Ramos (cell line): Measurements from ENCODE around the gene HOXD9.

Experiments
- in situ Hi-C: fragments of 300-500 bp; cut with MboI; formaldehyde crosslinking; loops from one replicate; pipeline ENCODE4 v1.14.3; 2022; ENCODE audit warnings: low sequenced_read_pairs; ENCODE audit not compliant: unreplicated experiment

The HOXD9 gene

DNA sequence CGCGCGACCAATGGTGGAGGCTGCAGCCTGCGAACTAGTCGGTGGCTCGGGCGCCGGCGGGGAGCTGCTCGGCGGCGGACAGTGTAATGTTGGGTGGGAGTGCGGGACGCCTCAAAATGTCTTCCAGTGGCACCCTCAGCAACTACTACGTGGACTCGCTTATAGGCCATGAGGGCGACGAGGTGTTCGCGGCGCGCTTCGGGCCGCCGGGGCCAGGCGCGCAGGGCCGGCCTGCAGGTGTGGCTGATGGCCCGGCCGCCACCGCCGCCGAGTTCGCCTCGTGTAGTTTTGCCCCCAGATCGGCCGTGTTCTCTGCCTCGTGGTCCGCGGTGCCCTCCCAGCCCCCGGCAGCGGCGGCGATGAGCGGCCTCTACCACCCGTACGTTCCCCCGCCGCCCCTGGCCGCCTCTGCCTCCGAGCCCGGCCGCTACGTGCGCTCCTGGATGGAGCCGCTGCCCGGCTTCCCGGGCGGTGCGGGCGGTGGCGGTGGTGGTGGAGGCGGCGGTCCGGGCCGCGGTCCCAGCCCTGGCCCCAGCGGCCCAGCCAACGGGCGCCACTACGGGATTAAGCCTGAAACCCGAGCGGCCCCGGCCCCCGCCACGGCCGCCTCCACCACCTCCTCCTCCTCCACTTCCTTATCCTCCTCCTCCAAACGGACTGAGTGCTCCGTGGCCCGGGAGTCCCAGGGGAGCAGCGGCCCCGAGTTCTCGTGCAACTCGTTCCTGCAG, at the start of gene HOXD9:
Gene HOXD9 (plus strand): TSS at position 37 of the 728 bp plus-strand sequence. CDS start 50 bp downstream, at position 87.
- in situ Hi-C loops = loop anchor here (10.0 to 25.0 kb wide), 3 partner anchors 422 to 761 kb away; no protein-coding TSS in a partner anchor

DNA sequence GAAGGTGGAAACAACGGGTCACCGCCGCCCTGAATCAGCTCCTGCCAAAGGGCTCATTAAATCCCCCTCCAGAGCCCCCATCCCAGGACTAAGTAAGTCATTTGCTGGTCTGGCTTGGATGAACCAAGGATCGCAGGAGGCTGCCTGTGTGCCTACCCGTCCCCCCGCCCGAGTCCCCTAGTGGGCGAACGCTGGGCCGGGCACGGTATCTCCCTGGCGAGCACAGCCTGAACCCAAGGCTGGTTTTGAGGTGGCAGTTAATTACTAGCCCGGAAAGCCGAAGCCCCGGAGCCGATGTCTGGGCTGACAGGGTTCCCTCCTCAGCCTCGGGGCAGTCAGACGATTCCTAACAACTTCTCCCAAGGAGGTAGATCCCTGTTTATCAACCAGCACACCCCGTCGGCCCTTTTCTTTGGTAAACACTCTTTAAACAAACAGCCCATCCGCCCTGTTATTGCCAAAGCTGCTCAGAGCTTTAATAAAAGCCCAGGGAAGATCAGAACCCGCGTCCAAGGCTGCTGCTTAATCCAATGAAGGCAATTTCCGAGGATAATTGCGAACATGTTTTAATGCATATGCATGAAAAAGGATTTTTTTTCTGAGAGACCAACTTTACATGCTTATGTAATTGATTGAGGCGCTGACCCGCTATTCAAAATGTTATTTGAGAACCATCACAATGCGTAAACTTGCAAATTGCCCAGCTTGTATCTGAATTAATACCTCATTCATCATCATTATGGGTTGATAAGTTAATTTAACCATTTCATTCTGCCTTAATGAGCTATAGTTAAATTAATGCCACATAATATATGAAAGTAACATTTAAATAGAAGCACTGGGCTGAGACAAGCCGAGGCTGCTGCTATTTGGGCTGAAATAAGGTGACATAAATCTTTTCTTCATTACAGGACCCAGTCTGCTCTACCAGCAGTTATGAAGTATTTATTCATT, 49.3 kb upstream of the HOXD9 start:
- in situ Hi-C loops = no loop called here

DNA sequence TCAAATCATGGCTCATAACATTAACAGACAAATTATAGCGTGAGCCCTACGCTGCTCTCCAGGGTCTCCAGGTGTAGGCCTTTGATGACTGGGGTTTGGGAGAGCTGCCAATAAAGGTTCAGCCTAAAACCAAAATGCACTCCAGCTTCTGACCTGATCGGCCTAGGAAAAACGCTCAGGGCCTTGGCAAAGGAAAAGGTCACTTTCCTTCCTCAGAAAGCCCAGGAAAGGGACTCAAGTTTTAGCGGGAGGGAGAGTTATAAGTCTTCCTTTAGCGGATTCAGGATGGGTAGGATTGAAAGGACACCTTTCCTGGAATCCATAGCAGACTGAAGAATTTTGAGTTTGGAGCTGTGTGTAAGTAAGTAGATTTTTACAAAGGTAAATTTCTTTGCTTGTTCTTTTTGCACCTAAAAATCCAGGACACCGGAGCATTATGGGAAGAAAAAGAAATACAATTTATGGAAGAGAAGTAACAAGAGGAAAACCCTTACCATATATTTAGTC, 47.5 kb upstream of the HOXD9 start:
- in situ Hi-C loops = no loop called here

DNA sequence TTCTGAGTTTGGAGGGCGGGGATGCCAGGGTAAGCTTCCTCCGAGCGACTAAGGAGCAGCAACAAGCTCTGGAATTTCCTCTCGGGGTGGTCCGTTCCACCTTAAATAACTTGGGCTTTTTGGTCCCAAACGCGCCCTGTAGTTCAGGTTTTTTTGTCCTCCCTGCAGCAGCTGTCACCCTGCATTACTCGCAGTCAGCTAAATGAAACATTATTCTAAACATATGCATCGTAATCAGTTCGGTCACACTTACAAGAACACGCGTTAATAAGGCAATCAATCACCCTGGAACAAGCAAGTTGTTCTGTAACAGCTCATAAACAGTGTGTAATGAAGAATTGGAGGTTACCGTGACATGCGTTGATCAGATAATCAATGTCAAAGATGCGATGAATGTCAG, 47.0 kb upstream of the HOXD9 start:
- in situ Hi-C loops = no loop called here

DNA sequence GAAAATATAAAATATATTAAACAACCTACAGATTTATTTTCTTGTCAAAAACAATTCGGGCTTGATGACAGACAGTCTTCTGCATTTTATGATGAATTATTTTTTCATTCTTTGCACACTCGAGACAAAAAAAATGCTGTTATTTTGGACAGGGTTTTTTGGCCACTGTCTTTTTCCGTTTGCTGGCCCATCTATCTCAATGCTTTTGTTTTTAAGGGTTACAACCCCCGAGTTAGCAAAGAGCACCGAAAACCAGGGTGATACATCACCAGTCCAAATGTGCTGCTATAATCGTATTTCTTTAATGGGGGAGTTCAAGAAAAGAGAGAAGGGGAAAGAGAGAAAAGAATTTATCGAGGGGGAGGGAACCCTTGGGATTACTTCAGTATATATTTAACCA, 46.5 kb upstream of the HOXD9 start:
- in situ Hi-C loops = no loop called here

DNA sequence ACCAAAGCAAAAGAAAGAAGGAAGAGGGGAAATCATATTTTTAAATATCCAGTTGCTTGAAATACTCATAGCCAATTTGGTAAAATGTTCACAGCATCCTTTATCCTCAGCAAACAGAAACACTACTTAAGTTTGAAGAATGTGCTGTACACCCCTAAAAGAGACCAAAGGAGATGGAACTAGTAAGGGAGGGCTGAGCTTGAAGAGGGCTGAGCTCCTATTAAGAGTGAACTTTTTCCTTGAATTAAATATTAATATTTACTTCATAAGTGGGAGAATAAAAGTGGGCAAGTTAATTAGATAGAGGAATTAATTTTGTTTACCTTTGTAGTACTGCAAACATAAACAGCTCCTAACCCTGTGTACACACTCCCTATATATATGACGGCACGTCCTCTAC, 45.7 kb upstream of the HOXD9 start:
- in situ Hi-C loops = no loop called here

DNA sequence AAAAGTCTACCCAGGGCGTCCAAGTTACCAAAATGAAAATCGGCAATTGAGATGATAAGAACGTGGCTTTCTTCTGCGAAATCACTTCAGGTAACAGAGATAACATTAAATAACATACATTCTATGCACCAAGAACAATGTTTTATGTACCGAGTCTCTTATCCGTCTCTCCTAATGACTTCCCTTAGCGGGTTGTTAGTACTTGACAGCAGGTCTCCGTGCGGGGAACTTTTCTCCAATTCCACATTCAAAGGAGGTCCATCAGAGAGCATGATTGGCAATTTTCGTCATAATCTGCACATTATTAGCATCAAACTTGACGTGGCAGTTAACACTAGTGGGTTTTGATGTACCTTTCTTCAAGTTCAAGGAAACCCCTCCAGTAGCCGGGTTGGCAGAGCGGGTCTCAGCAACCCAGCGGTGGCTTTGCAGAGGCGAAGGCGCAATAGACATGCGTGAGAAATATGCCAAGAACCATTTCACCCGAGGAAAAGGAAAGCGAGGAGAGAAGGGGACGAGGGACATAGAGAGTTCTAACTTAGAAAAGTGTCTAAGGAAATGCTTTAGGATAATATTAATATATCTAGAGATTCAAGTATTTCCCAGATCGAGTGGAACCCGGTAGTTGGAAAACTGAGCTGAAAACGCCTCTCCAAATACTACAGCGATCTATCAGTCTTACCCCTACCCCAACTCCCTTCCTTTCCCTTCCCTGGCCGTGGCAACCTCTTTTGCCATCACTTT, 43.8 kb upstream of the HOXD9 start:
- in situ Hi-C loops = no loop called here

DNA sequence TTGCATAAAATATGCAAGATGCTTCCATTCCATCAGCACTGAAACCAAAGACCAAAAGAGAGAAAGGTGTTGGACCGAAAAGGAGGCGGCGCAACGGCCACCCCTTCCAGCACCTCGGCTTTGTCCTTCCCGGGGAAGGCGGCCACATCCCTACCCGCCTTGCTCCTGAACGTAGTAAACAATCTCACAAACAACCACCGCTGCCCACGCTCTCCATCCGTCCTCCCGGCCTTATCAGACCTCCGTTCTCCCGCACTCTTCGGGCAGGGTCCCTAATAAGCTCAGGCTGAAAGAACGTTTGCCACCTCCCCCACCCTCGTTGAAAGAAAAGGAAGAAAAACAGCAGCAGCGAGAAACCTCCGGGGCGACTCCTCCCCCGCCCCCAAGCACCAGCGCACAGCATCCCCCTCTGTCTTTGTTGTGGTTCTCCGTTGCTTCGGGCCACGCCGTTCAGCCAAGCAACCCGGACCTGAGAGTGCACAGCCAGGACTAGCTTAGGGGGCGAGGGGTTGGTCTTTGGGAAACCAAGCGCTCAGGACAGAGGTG, 43.2 kb upstream of the HOXD9 start:
- in situ Hi-C loops = no loop called here

DNA sequence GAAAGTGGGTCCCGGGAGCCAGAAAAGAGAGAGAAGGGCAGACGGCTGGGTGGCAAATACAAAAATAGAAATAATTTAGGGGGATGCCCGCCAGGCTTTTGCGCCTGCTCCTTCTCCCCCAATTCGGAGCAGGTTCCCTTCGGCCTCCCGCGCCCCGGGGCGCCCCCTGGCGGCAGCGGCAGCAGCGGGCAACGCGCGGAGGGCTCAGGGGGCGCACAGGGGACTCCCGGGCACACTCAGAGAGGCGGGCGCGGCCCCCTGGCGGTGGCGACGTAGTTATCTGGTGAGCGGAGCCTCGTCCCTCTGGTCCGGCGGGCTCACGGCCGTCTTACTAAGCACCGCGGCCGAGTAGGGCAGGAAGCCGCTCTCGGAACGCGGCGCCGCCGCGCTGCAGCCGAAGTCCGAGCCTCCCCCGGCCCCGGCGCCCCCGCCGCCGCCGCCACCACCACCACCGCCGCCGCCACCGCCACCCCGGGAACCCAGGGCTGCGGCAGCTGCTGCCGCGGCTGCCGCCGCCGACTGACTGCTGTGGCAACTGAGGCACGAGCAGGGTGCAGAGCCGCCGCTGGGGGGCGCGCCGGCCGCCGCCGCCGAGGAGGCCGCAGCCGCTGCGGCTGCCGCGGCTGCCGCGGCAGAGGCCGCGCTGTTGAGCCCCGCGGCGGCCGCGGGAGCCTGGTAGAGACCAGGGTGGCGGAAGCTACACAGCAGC, 42.5 kb upstream of the HOXD9 start:
- in situ Hi-C loops = no loop called here

DNA sequence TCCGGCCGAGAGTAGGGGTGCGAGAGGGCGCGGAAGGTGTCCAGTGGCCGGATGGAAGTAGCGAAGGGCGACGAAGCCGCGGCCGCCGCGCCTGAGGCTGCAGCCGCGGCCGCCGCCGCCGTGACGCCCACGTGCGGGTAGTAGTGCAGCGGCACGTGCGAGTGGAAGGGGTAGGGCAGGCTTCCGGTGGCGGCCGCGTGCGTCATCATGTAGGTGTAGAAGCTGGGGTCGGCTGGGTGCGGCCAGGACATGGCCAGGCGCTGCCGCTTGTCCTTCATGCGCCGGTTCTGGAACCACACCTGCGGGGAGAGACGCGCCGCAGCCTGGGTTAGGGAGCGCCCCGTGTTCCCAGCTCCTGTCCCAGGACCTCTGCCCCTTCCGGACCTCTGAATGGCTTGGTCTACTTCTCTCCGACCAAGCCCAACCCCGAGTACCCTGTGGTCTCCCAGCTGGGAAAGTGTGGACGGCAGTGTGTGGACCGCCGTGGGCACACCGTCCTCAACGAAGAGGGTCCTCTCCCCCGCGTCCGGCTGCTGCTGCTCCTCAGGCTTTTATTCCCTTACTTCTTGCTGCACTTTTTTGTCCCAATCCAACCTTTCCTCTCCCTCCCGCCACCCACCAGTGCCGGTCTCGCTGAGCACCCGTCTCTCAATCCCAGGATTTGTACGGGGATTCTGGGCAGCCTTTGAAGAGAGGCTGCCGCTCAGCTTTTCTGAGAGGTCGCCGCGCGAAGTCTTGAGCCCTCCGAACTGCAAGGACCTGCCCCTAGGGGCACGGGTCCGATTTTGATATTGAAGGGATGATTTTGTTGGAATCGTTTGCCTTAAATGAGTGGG, 41.8 kb upstream of the HOXD9 start:
- in situ Hi-C loops = no loop called here

DNA sequence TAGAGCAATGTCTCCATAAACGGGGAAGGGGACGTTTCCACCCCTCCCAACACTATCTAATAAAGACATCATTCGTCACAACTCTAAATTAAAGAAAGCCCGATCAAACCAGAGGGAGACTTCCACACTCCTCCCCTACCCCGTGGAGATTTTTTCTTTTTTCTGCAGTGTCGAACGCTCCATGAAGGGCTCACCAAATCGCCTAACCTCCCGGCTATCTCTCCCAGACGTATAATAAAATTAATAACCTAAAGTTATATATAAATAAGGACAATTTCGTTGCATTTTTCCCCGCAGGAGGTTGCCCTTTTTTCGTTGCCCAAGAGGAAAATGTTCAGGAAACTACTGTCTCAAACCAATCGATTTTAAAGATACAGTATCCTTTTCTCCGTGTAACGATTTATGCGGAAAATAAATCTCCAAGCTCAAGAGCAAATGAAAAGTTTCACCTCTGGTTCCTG, 41.1 kb upstream of the HOXD9 start:
- in situ Hi-C loops = no loop called here

DNA sequence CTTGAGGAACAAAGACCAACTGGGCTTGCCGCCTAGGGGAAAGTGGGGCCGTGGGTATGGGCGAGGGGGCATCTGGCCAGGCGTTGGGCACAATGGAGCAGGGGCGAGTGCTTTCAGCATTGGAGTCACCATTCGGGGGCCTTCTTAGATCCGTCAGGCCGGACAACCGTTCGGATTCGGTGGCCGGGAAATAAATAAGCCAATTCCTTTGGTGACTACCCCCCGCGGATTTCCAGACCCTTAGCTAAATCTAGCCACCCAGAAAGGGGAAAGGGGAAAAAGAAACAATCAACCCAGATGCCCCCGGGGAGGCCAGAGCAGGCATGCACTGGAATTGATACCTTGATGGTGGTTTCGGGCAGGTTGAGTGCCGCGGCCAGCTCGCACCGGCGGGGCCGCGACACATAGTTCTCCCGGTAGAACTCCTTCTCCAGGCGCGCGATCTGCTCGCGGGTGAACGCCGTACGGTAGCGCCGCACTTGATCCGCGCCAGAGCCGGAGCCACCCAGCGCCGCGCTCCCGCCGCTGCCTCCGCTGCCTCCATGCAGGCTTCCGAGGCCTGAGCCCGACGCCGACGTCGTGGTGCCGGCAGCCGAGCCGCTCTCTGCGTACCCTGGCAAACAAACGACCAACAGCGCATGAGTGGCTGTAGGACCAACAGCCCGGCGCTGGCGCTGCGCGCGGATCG, 40.5 kb upstream of the HOXD9 start:
- in situ Hi-C loops = no loop called here

DNA sequence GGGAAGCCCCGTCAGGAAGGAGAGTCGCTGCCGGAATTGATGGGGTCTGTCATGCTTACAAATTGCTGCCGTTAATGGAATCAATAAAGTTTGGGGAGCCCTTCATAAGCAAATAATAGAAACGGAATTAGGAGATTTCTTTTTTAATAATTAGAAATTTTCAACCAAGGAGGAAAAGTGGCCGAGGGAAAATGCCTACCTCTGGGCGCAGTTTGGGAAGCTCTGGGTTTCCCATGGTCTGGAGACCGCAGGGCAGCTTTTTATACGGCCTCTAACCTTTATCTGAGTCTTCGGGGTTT, 40.0 kb upstream of the HOXD9 start:
- in situ Hi-C loops = no loop called here

DNA sequence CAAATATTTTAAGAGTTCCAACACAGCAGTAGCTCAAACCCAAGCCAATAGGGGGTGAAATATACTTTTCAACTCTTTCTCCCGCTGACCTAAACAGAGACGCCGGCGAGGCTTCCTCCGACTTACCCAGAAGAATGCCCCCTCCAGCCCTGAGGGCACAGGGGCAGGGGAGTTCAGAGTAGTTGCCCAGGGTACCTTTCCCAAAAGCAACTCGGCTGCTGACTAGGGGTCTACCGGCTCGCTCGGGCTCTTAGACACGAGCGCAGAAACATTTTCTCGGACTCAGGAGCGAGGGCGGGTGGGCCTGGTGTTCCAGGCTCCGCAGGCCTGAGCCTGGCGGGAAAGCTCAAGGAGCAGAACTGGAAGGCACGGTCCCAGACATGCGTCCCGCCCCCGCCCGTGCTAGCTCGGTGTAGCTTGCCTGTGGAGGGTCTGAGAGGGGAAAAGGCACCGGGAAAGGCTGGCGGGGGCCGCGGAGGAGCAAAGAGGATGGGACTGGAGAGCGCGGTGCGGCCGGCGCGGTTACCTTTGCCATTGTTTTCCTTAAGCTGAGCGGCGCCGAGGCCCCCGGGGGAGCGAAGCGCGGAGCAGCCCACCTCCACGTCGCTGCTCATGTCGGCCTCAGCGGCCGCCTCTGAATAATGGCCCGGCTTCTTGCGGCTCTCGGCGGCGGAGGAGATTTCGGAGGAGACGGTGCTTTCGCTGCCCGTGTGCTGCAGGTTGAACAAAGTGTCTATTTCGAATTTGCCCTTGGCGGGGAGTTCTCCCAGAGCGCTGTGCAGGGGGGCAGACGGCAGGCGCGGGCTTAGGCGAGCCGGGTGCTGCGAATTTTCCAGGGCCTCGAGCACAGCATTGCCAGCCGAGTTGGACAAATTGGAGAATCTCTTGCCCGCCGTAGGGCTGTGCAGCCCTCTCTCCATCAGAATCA, 39.4 kb upstream of the HOXD9 start:
- in situ Hi-C loops = no loop called here

DNA sequence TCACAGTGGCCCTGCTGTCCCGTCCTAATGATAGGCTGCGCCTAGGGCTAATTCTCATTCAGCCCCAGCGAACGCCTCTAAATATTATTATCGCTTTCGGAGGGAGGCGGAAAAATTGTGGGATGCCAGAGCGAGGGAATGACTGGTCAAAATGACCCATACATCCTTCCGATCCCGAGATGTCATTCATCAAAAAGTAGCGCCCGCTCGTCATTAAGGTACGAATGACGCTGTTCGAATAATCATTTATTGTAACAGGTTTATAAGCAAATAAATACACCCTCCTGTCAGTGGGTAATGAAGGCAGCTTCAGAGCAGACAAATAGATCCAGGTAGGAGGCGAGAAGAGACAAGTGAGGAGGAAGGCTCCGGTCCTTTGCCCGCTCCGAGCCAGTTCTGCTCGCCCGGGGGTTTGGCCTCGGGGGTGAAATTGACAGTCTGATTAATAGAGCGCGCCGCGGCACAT, 38.7 kb upstream of the HOXD9 start, which contains the start of gene EVX2:
Gene EVX2 (minus strand): TSS at position 167 of the 466 bp plus-strand sequence. CDS start 186 bp downstream, outside the sequence.
- in situ Hi-C loops = no loop called here

DNA sequence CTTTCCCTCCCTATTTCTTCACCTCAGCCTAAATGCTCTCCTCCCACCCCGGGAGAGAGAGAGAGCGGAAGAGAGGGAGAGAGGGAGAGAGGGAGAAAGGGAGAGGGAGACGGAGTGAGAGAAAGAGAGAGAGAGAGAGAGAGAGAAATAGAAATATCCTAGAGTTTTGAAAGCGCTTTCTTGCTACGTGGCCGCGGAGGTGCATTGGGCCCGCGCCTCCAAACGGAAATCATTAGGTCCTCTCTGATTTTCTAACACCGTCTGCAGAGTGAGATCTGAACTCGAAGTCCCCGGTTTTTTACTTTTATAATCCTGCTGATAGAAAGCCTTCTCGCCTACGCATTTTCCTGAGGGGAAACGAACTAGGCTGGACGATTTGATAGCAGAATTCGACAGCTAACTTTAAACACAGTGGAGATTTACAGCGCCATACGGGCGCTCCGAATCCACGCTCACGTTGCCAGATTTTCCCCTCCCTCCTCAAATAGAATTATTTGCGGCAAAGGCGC, 37.9 kb upstream of the HOXD9 start:
- in situ Hi-C loops = no loop called here
